ENCODE results near the gene DPM2. TPM values are rescaled to one million over a fixed set of nuclear protein-coding genes. Genes with fewer than 3 reads are reported as not detected.

Gene DPM2
- polyA plus RNA-seq (2013, experiment 1 of 2), result 27.5 TPM
- 25.3 TPM for polyA plus RNA-seq (2013, experiment 2 of 2)

- H2AFZ ChIP-seq (ENCODE audit: low read length), result peak within 1 kb of the TSS; percentile 86
- H3K18ac ChIP-seq (ENCODE audit: low read length), result peak within 1 kb of the TSS; percentile 78
- H2BK120ac ChIP-seq (ENCODE audit: low read depth, low read length), result peak within 1 kb of the TSS; percentile 61
- peak within 1 kb of the TSS; percentile 3 for H2AK5ac ChIP-seq (ENCODE audit: low read depth, low read length)
- peak within 1 kb of the TSS; percentile 92 to 97 for H3K4me3 ChIP-seq (ENCODE audit: low read length in 2 of 2)
- peak within 1 kb of the TSS; percentile 3 for H4K91ac ChIP-seq (ENCODE audit: low read depth, low read length, poor library complexity)
- no CpG with 5 or more reads among the region's 60 CpGs for WGBS, 2 donors (ENCODE audit: extremely low coverage in 2 of 2, insufficient read length in 2 of 2, insufficient replicate concordance in 1 of 2)
- H3K23ac ChIP-seq (ENCODE audit: low read depth, low read length, poor library complexity), result peak within 1 kb of the TSS; percentile 22
- peaks cover 17 to 42% of the 10 kb centered on the region in 2 donors for H3K36me3 ChIP-seq (replicated peaks in 1 of 2; ENCODE audit: control insufficient read depth in 2 of 2, insufficient read depth in 2 of 2, low read length in 2 of 2)
- H3K9me3 ChIP-seq (replicated peaks in 1 of 2; ENCODE audit: control insufficient read depth in 2 of 2, insufficient read depth in 1 of 2, low read depth in 1 of 2, low read length in 2 of 2), result no peaks in the 10 kb centered on the region
- H3K4me1 ChIP-seq (ENCODE audit: control insufficient read depth in 2 of 2, insufficient read depth in 1 of 2, low read depth in 1 of 2, low read length in 2 of 2), result peaks cover 12 to 16% of the 10 kb centered on the region in 2 donors
- peak within 1 kb of the TSS; percentile 95 for H3K4me2 ChIP-seq (ENCODE audit: insufficient read depth, low read length, poor library complexity, severe bottlenecking)
- H3K14ac ChIP-seq (ENCODE audit: low read length), result peak within 1 kb of the TSS; percentile 65
- peak within 1 kb of the TSS; percentile 2 for H2BK5ac ChIP-seq (ENCODE audit: low read length)
- no peak within 1 kb of the TSS for H3K4ac ChIP-seq (ENCODE audit: low read length)
- no peak within 1 kb of the TSS for H2BK15ac ChIP-seq (ENCODE audit: low read length)
- H2BK12ac ChIP-seq (ENCODE audit: low read length), result no peak within 1 kb of the TSS
- no peaks in the 10 kb centered on the region for H3K27me3 ChIP-seq (ENCODE audit: control insufficient read depth in 3 of 3, insufficient read depth in 3 of 3, low read depth in 1 of 3, low read length in 3 of 3)
- peaks cover 16% of the 10 kb centered on the region for H3K79me1 ChIP-seq (ENCODE audit: low read depth, low read length)
- H3K27ac ChIP-seq (replicated peaks; ENCODE audit: low read length), result no peak within 1 kb of the TSS
- peak; percentile 72 for DNase-seq (ENCODE audit: low spot score)
- peak within 1 kb of the TSS; percentile 93 for H3K9ac ChIP-seq (ENCODE audit: low read depth, low read length, poor library complexity)
- no peak within 1 kb of the TSS for H4K8ac ChIP-seq (ENCODE audit: low read depth, low read length)
Observed at GRCh38 chr9:127937388-127938297, at the start of gene DPM2. Gene DPM2 (minus strand): TSS chr9:127937854. CDS start chr9:127937820, 34 bp downstream.

- H3K27ac ChIP-seq (replicated peaks; ENCODE audit: low read length), result no peak overlapping the region
- H3K4ac ChIP-seq (ENCODE audit: low read length), result no peak overlapping the region
- no peak overlapping the region for H4K8ac ChIP-seq (ENCODE audit: low read depth, low read length)
Observed at GRCh38 chr9:127987103-127987614, 49.5 kb upstream of the DPM2 start.

GRCh38 chr9:127985011-127985410 is 47.4 kb upstream of the DPM2 start:
- no peak overlapping the region for H3K18ac ChIP-seq (ENCODE audit: low read length)
- no peak overlapping the region for H2BK5ac ChIP-seq (ENCODE audit: low read length)
- H3K4me3 ChIP-seq (ENCODE audit: low read length in 2 of 2), result no peak overlapping the region
- H3K4ac ChIP-seq (ENCODE audit: low read length), result no peak overlapping the region
- H3K9ac ChIP-seq (ENCODE audit: low read depth, low read length, poor library complexity), result no peak overlapping the region
- H2AK5ac ChIP-seq (ENCODE audit: low read depth, low read length), result no peak overlapping the region
- no peaks in the 10 kb centered on the region for H3K27me3 ChIP-seq (ENCODE audit: control insufficient read depth in 3 of 3, insufficient read depth in 3 of 3, low read depth in 1 of 3, low read length in 3 of 3)
- H4K91ac ChIP-seq (ENCODE audit: low read depth, low read length, poor library complexity), result no peak overlapping the region
- no peak overlapping the region for H3K14ac ChIP-seq (ENCODE audit: low read length)
- no peaks in the 10 kb centered on the region for H3K79me1 ChIP-seq (ENCODE audit: low read depth, low read length)
- H2BK15ac ChIP-seq (ENCODE audit: low read length), result no peak overlapping the region
- no peak overlapping the region for H3K4me2 ChIP-seq (ENCODE audit: insufficient read depth, low read length, poor library complexity, severe bottlenecking)
- peaks cover 8 to 9% of the 10 kb centered on the region in 2 donors for H3K4me1 ChIP-seq (ENCODE audit: control insufficient read depth in 2 of 2, insufficient read depth in 1 of 2, low read depth in 1 of 2, low read length in 2 of 2)
- no CpG with 5 or more reads among the region's 3 CpGs for WGBS, 2 donors (ENCODE audit: extremely low coverage in 2 of 2, insufficient read length in 2 of 2, insufficient replicate concordance in 1 of 2)
- H3K9me3 ChIP-seq (replicated peaks in 1 of 2; ENCODE audit: control insufficient read depth in 2 of 2, insufficient read depth in 1 of 2, low read depth in 1 of 2, low read length in 2 of 2), result no peaks in the 10 kb centered on the region
- DNase-seq (ENCODE audit: low spot score), result no peak
- H4K8ac ChIP-seq (ENCODE audit: low read depth, low read length), result no peak overlapping the region
- H2BK12ac ChIP-seq (ENCODE audit: low read length), result no peak overlapping the region
- no peak overlapping the region for H3K23ac ChIP-seq (ENCODE audit: low read depth, low read length, poor library complexity)
- no peak overlapping the region for H2AFZ ChIP-seq (ENCODE audit: low read length)
- no peak overlapping the region for H2BK120ac ChIP-seq (ENCODE audit: low read depth, low read length)
- H3K36me3 ChIP-seq (replicated peaks in 1 of 2; ENCODE audit: control insufficient read depth in 2 of 2, insufficient read depth in 2 of 2, low read length in 2 of 2), result no peaks in the 10 kb centered on the region
- no peak overlapping the region for H3K27ac ChIP-seq (replicated peaks; ENCODE audit: low read length)

More at GRCh38 chr9:127987103-127987614, 49.5 kb upstream of the DPM2 start:
- Histone ChIP-seq H3K23ac (ENCODE audit: low read depth, low read length, poor library complexity) (no peak overlapping the region), H3K4me3 (ENCODE audit: low read length in 2 of 2) (no peak overlapping the region), H3K27me3 (ENCODE audit: control insufficient read depth in 3 of 3, insufficient read depth in 3 of 3, low read depth in 1 of 3, low read length in 3 of 3) (no peaks in the 10 kb centered on the region), H3K14ac (ENCODE audit: low read length) (no peak overlapping the region), H2BK15ac (ENCODE audit: low read length) (no peak overlapping the region), H2AK5ac (ENCODE audit: low read depth, low read length) (no peak overlapping the region), H2BK12ac (ENCODE audit: low read length) (no peak overlapping the region), H3K9me3 (replicated peaks in 1 of 2; ENCODE audit: control insufficient read depth in 2 of 2, insufficient read depth in 1 of 2, low read depth in 1 of 2, low read length in 2 of 2) (no peaks in the 10 kb centered on the region), H2BK120ac (ENCODE audit: low read depth, low read length) (no peak overlapping the region), H3K4me2 (ENCODE audit: insufficient read depth, low read length, poor library complexity, severe bottlenecking) (no peak overlapping the region), H3K9ac (ENCODE audit: low read depth, low read length, poor library complexity) (no peak overlapping the region), H3K36me3 (replicated peaks in 1 of 2; ENCODE audit: control insufficient read depth in 2 of 2, insufficient read depth in 2 of 2, low read length in 2 of 2) (no peaks in the 10 kb centered on the region), H2AFZ (ENCODE audit: low read length) (no peak overlapping the region), H4K91ac (ENCODE audit: low read depth, low read length, poor library complexity) (no peak overlapping the region), H2BK5ac (ENCODE audit: low read length) (no peak overlapping the region), H3K4me1 (ENCODE audit: control insufficient read depth in 2 of 2, insufficient read depth in 1 of 2, low read depth in 1 of 2, low read length in 2 of 2) (peaks cover 1 to 3% of the 10 kb centered on the region in 2 donors), H3K18ac (ENCODE audit: low read length) (peak overlapping the region; percentile 72), H3K79me1 (ENCODE audit: low read depth, low read length) (no peaks in the 10 kb centered on the region)
- no CpG with 5 or more reads among the region's 9 CpGs for WGBS, 2 donors (ENCODE audit: extremely low coverage in 2 of 2, insufficient read length in 2 of 2, insufficient replicate concordance in 1 of 2)
- DNase-seq (ENCODE audit: low spot score), result no peak

- H4K91ac ChIP-seq (ENCODE audit: low read depth, low read length, poor library complexity), result peak overlapping the region; percentile 39
- no peaks in the 10 kb centered on the region for H3K79me1 ChIP-seq (ENCODE audit: low read depth, low read length)
- no peak overlapping the region for H3K23ac ChIP-seq (ENCODE audit: low read depth, low read length, poor library complexity)
- no peak for DNase-seq (ENCODE audit: low spot score)
- H3K14ac ChIP-seq (ENCODE audit: low read length), result no peak overlapping the region
- no peak overlapping the region for H2AK5ac ChIP-seq (ENCODE audit: low read depth, low read length)
- peak overlapping the region; percentile 85 for H2BK120ac ChIP-seq (ENCODE audit: low read depth, low read length)
- H2BK12ac ChIP-seq (ENCODE audit: low read length), result no peak overlapping the region
- no peak overlapping the region for H3K4ac ChIP-seq (ENCODE audit: low read length)
- H3K9me3 ChIP-seq (replicated peaks in 1 of 2; ENCODE audit: control insufficient read depth in 2 of 2, insufficient read depth in 1 of 2, low read depth in 1 of 2, low read length in 2 of 2), result no peaks in the 10 kb centered on the region
- WGBS, 2 donors (ENCODE audit: extremely low coverage in 2 of 2, insufficient read length in 2 of 2, insufficient replicate concordance in 1 of 2), result no CpG with 5 or more reads among the region's 9 CpGs
- no peaks in the 10 kb centered on the region for H3K36me3 ChIP-seq (replicated peaks in 1 of 2; ENCODE audit: control insufficient read depth in 2 of 2, insufficient read depth in 2 of 2, low read length in 2 of 2)
- H3K9ac ChIP-seq (ENCODE audit: low read depth, low read length, poor library complexity), result no peak overlapping the region
- no peak overlapping the region for H4K8ac ChIP-seq (ENCODE audit: low read depth, low read length)
- no peak overlapping the region for H2BK5ac ChIP-seq (ENCODE audit: low read length)
- no peaks in the 10 kb centered on the region for H3K27me3 ChIP-seq (ENCODE audit: control insufficient read depth in 3 of 3, insufficient read depth in 3 of 3, low read depth in 1 of 3, low read length in 3 of 3)
- H3K4me3 ChIP-seq (ENCODE audit: low read length in 2 of 2), result no peak overlapping the region
- H2AFZ ChIP-seq (ENCODE audit: low read length), result peak overlapping the region; percentile 27
- H3K27ac ChIP-seq (replicated peaks; ENCODE audit: low read length), result no peak overlapping the region
- H3K4me2 ChIP-seq (ENCODE audit: insufficient read depth, low read length, poor library complexity, severe bottlenecking), result no peak overlapping the region
- no peak overlapping the region for H3K18ac ChIP-seq (ENCODE audit: low read length)
- H3K4me1 ChIP-seq (ENCODE audit: control insufficient read depth in 2 of 2, insufficient read depth in 1 of 2, low read depth in 1 of 2, low read length in 2 of 2), result peaks cover 9 to 11% of the 10 kb centered on the region in 2 donors
- H2BK15ac ChIP-seq (ENCODE audit: low read length), result no peak overlapping the region
Observed at GRCh38 chr9:127983847-127984289, 46.2 kb upstream of the DPM2 start.
